ENCODE data around the gene FBXO34.

FBXO34 gene

GRCh38 chr14:55272922-55273321 is 1.7 kb downstream of the FBXO34 start:
- peak overlapping the region; percentile 73 for H3K4me3 ChIP-seq (ENCODE audit: insufficient read depth, low read length, poor library complexity, severe bottlenecking)
- H4K20me1 ChIP-seq (ENCODE audit: low read depth, low read length): peaks cover 9% of the 10 kb centered on the region; the same call in 1 of the 2 replicates
- H3F3A ChIP-seq (ENCODE audit: insufficient read depth): no peaks in the 10 kb centered on the region
- H3K79me2 ChIP-seq (ENCODE audit: insufficient read depth, low read length): peaks cover 62% of the 10 kb centered on the region
- H3K36me3 ChIP-seq (ENCODE audit: low read length): no peaks in the 10 kb centered on the region
- no peak for TF ChIP-seq CTCF (IDR thresholded peaks at IDR 0.05; ENCODE audit: insufficient read depth, low read length, poor library complexity, severe bottlenecking)
- no peak for TF ChIP-seq EZH2phosphoT487 (conservative IDR thresholded peaks at IDR 0.05; ENCODE audit: low read length)
- no peaks in the 10 kb centered on the region for H3K9me3 ChIP-seq (ENCODE audit: insufficient read depth, low read length)
- no peak overlapping the region for H2AFZ ChIP-seq (ENCODE audit: low read depth, low read length, severe bottlenecking)
- peak overlapping the region; percentile 88 for H3K9ac ChIP-seq (ENCODE audit: low read length)
- no peaks in the 10 kb centered on the region for H3K9me2 ChIP-seq (replicated peaks; ENCODE audit: insufficient read depth, low read length)
- no peaks in the 10 kb centered on the region for H3K27me3 ChIP-seq (ENCODE audit: low read length)
- H3K27ac ChIP-seq (ENCODE audit: low read depth, low read length): no peak overlapping the region
- H3K4me2 ChIP-seq (ENCODE audit: low read depth, low read length, poor library complexity, severe bottlenecking): peak overlapping the region; percentile 60

DNA sequence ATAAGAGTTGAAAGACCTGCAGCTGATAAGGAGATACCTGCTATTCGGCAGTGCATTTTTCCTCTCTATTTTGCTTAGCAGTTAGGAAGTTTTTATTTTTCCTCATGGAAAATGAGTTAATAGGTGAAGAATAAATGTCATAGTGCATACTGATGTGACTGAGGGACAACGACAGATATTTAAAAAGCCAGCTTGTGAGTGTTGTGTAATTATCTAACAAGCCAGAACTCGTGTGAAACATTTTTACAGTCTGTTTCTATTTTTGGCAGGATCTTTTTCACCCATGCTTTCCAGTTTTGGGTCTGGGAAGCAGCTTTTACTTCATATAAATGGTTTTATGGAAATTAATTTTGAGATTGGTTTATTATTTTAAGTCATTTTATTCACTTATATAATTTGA is 2.9 kb downstream of the FBXO34 start:
- no peaks in the 10 kb centered on the region for H3K36me3 ChIP-seq (ENCODE audit: low read length)
- no peak overlapping the region for H3K4me3 ChIP-seq (ENCODE audit: insufficient read depth, low read length, poor library complexity, severe bottlenecking)
- TF ChIP-seq CTCF (IDR thresholded peaks at IDR 0.05; ENCODE audit: insufficient read depth, low read length, poor library complexity, severe bottlenecking): no peak
- TF ChIP-seq EZH2phosphoT487 (conservative IDR thresholded peaks at IDR 0.05; ENCODE audit: low read length): no peak
- H3K9me3 ChIP-seq (ENCODE audit: insufficient read depth, low read length): no peaks in the 10 kb centered on the region
- no peak overlapping the region for H3K27ac ChIP-seq (ENCODE audit: low read depth, low read length)
- no peak overlapping the region for H3K9ac ChIP-seq (ENCODE audit: low read length)
- H3F3A ChIP-seq (ENCODE audit: insufficient read depth): no peaks in the 10 kb centered on the region
- peaks cover 9% of the 10 kb centered on the region; the same call in 1 of the 2 replicates for H4K20me1 ChIP-seq (ENCODE audit: low read depth, low read length)
- no peaks in the 10 kb centered on the region for H3K27me3 ChIP-seq (ENCODE audit: low read length)
- H2AFZ ChIP-seq (ENCODE audit: low read depth, low read length, severe bottlenecking): no peak overlapping the region
- H3K4me2 ChIP-seq (ENCODE audit: low read depth, low read length, poor library complexity, severe bottlenecking): no peak overlapping the region
- H3K9me2 ChIP-seq (replicated peaks; ENCODE audit: insufficient read depth, low read length): no peaks in the 10 kb centered on the region
- H3K79me2 ChIP-seq (ENCODE audit: insufficient read depth, low read length): peaks cover 73% of the 10 kb centered on the region

DNA sequence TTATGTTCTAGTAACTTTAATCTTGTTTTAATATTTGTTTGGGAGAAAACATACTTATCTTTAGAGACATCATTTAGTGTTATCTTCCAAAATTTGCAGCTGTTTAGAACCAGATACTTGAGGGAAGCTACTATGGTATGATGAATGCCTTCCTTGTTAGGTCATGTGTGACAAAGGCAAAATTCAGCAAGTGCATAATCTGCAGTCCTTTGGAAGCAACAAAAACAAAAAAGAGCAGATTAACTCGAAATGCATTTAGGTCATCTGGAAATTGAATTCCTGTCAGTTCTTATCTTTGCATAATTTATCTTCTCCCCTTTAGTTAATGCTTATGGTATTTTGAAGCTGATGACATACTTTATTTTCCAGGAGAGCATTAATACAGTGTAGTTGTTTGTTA is 3.5 kb downstream of the FBXO34 start:
- H3K27ac ChIP-seq (ENCODE audit: low read depth, low read length): no peak overlapping the region
- no peaks in the 10 kb centered on the region for H3K36me3 ChIP-seq (ENCODE audit: low read length)
- no peak overlapping the region for H3K9ac ChIP-seq (ENCODE audit: low read length)
- H3F3A ChIP-seq (ENCODE audit: insufficient read depth): no peaks in the 10 kb centered on the region
- H3K4me3 ChIP-seq (ENCODE audit: insufficient read depth, low read length, poor library complexity, severe bottlenecking): no peak overlapping the region
- H3K4me2 ChIP-seq (ENCODE audit: low read depth, low read length, poor library complexity, severe bottlenecking): no peak overlapping the region
- H3K79me2 ChIP-seq (ENCODE audit: insufficient read depth, low read length): peaks cover 79% of the 10 kb centered on the region
- peaks cover 9% of the 10 kb centered on the region; the same call in 1 of the 2 replicates for H4K20me1 ChIP-seq (ENCODE audit: low read depth, low read length)
- H3K9me3 ChIP-seq (ENCODE audit: insufficient read depth, low read length): no peaks in the 10 kb centered on the region
- no peaks in the 10 kb centered on the region for H3K9me2 ChIP-seq (replicated peaks; ENCODE audit: insufficient read depth, low read length)
- H2AFZ ChIP-seq (ENCODE audit: low read depth, low read length, severe bottlenecking): no peak overlapping the region
- H3K27me3 ChIP-seq (ENCODE audit: low read length): no peaks in the 10 kb centered on the region
- TF ChIP-seq CTCF (IDR thresholded peaks at IDR 0.05; ENCODE audit: insufficient read depth, low read length, poor library complexity, severe bottlenecking): no peak
- TF ChIP-seq EZH2phosphoT487 (conservative IDR thresholded peaks at IDR 0.05; ENCODE audit: low read length): no peak
